ENCODE results near the gene POC1B. TPM values are rescaled to one million over a fixed set of nuclear protein-coding genes. Genes with fewer than 3 reads are reported as not detected.

The POC1B gene
- total and polyA plus RNA-seq, 2 donors (not counting 3 experiments of a cell fraction or from before 2014, with no cell fraction given) = 7.1 to 18.2 TPM

DNA sequence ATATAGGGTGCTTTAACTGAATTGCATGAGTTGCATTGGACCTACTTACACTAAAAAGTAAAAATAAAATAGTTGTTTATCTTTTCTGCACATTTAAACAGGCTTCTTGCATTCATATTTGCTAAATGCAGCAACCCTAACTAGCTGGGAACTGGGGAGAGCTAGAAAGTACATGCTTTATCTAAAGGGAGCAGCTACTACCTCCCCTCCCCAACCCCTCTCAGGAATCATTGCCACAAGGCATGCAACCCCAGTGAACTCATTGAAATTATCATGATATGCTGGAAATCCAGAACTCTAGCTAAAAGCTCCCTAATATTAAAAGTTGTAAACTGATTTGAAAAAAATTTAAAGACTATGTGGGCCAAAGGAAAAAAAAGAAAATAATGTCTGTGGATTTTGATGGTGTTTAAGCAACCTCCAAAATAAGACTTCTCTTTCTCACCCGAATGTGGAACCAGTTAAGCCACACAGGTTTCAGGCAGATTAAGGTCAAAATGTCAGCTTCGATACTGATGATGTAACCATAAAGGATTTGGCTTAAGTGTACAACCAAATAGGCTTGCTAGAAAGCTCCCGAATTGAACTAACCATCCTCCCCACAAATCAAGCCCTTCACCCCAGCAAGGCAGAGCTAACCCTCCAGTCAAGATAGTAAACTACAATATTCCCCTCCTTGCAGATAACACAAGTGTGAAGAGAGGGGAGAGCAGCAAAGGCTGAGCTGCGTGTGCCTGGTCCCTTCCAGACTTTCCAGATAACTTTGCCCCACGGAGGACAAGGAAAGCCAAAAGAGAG lies 13.8 kb upstream of the POC1B start:
- no peaks in the 10 kb centered on the region for H3K9me1 ChIP-seq (replicated peaks; ENCODE audit: control insufficient read depth, extremely low read depth, insufficient read depth, low read length)
- intact Hi-C loops (cut with micrococcal nuclease) (loop anchor here (5.0 to 10.0 kb wide), 5 partner anchors 323 to 1158 kb away; no protein-coding TSS in a partner anchor), dilution Hi-C loops (cut with MboI; ENCODE audit: extremely low pct_ligation_motif_present, low sequenced_read_pairs) (no loop called here)
- no peak overlapping the region for H3K27ac ChIP-seq (ENCODE audit: insufficient read depth, low read depth, low read length)
- no peaks in the 10 kb centered on the region for H3K9me3 ChIP-seq (replicated peaks; ENCODE audit: control insufficient read depth, insufficient read depth, low read length)
- H3K79me2 ChIP-seq (ENCODE audit: control insufficient read depth, insufficient read depth, low read length) = no peaks in the 10 kb centered on the region
- H2AFZ ChIP-seq (ENCODE audit: low read depth, low read length) = no peak overlapping the region
- BruUV-seq (replicated peaks) = no TSS peak
- H3K36me3 ChIP-seq (ENCODE audit: control insufficient read depth in 2 of 2, extremely low read depth in 1 of 2, insufficient read depth in 2 of 2, low read length in 2 of 2) = no peaks in the 10 kb centered on the region
- H3K4me3 ChIP-seq (replicated peaks in 1 of 3; ENCODE audit: insufficient read depth in 1 of 3, low read depth in 1 of 3, low read length in 3 of 3) = no peak overlapping the region
- TF ChIP-seq, protein P1, sequence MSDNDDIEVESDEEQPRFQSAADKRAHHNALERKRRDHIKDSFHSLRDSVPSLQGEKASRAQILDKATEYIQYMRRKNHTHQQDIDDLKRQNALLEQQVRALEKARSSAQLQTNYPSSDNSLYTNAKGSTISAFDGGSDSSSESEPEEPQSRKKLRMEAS (IDR thresholded peaks at IDR 0.05; ENCODE audit: insufficient read depth, insufficient read length) = no peak
- TF ChIP-seq POLR2AphosphoS5 (IDR thresholded peaks at IDR 0.05; ENCODE audit: insufficient read depth, low read depth, low read length) (no peak), CTCF (IDR thresholded peaks at IDR 0.05; ENCODE audit: extremely low read depth in 1 of 2, insufficient read depth in 1 of 2, low read depth in 1 of 2, low read length in 2 of 2) (no peak), POLR2A (IDR thresholded peaks at IDR 0.05; ENCODE audit: low read depth, low read length) (no peak), FOS (IDR thresholded peaks at IDR 0.05; ENCODE audit: borderline replicate concordance, insufficient read depth, low read length) (no peak), JUN (IDR thresholded peaks at IDR 0.05; ENCODE audit: borderline replicate concordance, insufficient read depth, insufficient read length, low read depth) (no peak), MYC (IDR thresholded peaks at IDR 0.05; ENCODE audit: low read depth, low read length) (no peak), EZH2 (IDR thresholded peaks at IDR 0.05; ENCODE audit: borderline replicate concordance, low read depth, low read length, severe bottlenecking) (no peak), GATA2 (IDR thresholded peaks at IDR 0.05; ENCODE audit: insufficient read depth, insufficient read length, low read depth, low read length) (no peak)
- no peak for DNase-seq (ENCODE audit: low read depth, low spot score)
- no peak for FAIRE-seq
- ChIA-PET CTCF (interaction anchor here (1.2 to 2.0 kb wide), 2 partner anchors 563 to 1401 kb away, joined by 3 to 6 read pairs; no protein-coding TSS in a partner anchor), POLR2A (no interaction called here)
- no peak overlapping the region for H3K4me2 ChIP-seq (ENCODE audit: insufficient read depth, low read length)
- H3K9ac ChIP-seq (replicated peaks; ENCODE audit: extremely low read depth, insufficient read depth, low read length) = no peak overlapping the region
- H4K20me1 ChIP-seq (replicated peaks; ENCODE audit: control insufficient read depth, extremely low read depth, insufficient read depth, low read length) = no peaks in the 10 kb centered on the region
- H3K4me1 ChIP-seq (ENCODE audit: control insufficient read depth, extremely low read depth, insufficient read depth, low read length) = peaks cover 9% of the 10 kb centered on the region
- no peaks in the 10 kb centered on the region for H3K27me3 ChIP-seq (ENCODE audit: control insufficient read depth in 2 of 2, insufficient read depth in 2 of 2, low read length in 2 of 2)

All from endothelial cell of umbilical vein (primary cell).